Measurements from ENCODE around the gene PPP6R2. TPM values are rescaled to one million over a fixed set of nuclear protein-coding genes. Genes with fewer than 3 reads are reported as not detected.
A peak's percentile ranks its signal among the peaks of the same experiment; 100 is the strongest.
"Not testable (repeated sequence)": the region's sequence is repeated elsewhere in the genome, so short reads cannot be mapped to it uniquely, and the experiment has no call there.

The PPP6R2 gene
- total RNA-seq, 4 donors from 2014 or later = 32.0 to 56.3 (median 50.9) TPM

- intact Hi-C loops (cut with DNase I; ENCODE audit: low total_unique reads) = loop anchor here (10.0 kb wide), 1 partner anchor 51 kb away; the partner anchor contains the start of gene MAPK11
- WGBS, 2 donors = 78 to 89% methylated on average over 12 to 19 of the region's 19 CpGs
- no peak overlapping the region for H3K4me3 ChIP-seq (ENCODE audit: low read depth, poor library complexity, severe bottlenecking)
- DNase-seq (ENCODE audit: low spot score in 2 of 2) = no peak
- TF ChIP-seq, protein P1, sequence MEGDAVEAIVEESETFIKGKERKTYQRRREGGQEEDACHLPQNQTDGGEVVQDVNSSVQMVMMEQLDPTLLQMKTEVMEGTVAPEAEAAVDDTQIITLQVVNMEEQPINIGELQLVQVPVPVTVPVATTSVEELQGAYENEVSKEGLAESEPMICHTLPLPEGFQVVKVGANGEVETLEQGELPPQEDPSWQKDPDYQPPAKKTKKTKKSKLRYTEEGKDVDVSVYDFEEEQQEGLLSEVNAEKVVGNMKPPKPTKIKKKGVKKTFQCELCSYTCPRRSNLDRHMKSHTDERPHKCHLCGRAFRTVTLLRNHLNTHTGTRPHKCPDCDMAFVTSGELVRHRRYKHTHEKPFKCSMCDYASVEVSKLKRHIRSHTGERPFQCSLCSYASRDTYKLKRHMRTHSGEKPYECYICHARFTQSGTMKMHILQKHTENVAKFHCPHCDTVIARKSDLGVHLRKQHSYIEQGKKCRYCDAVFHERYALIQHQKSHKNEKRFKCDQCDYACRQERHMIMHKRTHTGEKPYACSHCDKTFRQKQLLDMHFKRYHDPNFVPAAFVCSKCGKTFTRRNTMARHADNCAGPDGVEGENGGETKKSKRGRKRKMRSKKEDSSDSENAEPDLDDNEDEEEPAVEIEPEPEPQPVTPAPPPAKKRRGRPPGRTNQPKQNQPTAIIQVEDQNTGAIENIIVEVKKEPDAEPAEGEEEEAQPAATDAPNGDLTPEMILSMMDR (IDR thresholded peaks at IDR 0.05) = no peak
- TF ChIP-seq POLR2A (IDR thresholded peaks at IDR 0.05) = no peak
These were observed 17.5 kb upstream of the PPP6R2 start for GRCh38 chr22:50325444-50326224.

DNA sequence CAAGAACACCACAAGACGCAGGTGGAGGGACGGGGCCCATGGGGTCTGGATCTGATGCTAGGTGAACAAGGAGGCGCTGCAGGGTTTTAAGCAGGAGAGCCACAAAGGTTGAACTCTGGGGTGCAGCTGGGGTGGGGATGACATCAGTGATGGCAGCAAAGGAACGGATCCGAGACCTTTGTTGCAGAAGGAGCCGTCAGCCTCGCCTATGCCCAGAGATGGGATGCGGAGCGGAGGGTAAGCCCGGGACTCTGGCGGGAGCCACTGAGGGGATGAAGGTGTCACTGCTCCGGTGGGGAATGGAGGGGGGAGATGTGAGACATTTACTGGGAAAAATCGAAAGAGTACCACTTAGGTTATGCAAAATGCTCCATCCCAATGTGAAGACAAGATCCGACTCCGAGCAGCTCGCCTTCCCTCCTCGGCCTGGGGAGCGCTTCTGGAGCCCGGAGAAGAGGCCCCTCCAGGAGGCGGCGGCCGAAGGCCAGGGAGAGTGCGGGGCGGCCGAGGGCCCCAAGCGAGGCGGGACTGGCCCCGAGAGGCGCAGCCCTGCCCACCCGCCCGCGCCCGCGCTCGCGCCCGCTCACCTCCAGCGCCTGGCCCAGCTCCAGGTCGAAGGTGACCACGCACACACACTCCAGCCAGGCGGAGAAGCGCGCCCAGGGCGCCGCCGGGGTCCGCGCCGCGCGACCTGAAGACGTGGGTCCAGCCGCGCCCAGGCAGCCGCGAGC lies 16.7 kb upstream of the PPP6R2 start:
- H3K4me3 ChIP-seq (ENCODE audit: low read depth, poor library complexity, severe bottlenecking) = peak overlapping the region; percentile 53
- intact Hi-C loops (cut with DNase I; ENCODE audit: low total_unique reads) = loop anchor here (10.0 kb wide), 1 partner anchor 52 kb away; the partner anchor contains the start of gene MAPK11
- no peak for DNase-seq (ENCODE audit: low spot score in 2 of 2)
- 22 to 28% methylated on average over 25 to 34 of the region's 56 CpGs for WGBS, 2 donors
- TF ChIP-seq, protein P1 (IDR thresholded peaks at IDR 0.05) = no peak
- no peak for TF ChIP-seq POLR2A (IDR thresholded peaks at IDR 0.05)

DNA sequence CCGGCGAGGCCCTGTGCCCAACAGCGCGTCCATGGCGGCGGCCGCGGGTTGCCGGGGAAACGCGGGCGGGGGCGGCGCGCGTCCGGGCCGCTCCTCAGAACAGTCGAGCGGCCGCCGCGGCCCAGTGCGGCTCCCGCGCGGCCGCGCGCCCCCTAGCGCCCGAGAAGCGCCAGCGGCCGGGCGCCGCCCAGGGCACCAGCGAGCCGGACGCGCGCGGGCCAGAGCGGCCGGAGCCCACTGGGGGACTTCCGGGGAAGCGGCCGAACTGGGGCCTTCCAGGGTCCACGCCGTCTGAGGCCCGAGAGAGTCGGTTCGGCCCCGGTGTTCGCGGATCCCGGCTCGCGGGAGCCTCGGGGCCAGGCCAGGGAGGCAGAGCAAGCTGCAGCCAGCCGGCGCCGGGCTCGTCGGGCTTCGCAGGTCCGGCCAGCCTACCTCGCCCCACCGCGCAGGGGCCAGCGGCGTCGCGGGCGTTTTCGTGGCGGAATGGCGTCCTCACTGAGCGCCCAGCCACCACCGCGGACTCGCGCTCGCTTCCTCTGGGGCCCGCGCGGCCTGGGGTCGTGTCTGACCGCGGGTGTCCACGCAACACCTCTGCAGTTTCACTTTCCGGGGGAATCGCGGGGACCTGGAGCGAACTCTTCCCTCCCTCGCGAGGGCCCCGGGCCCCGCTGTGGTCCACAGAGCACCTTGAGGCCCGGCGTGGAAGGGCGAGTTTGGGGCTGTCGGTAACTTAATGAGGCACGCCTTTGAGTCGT lies 16.0 kb upstream of the PPP6R2 start, which contains the start of gene DENND6B:
DENND6B (minus strand) TSS at position 57 of the 755 bp plus-strand sequence; CDS start at position 33, 24 bp downstream.
- DNase-seq (ENCODE audit: low spot score in 2 of 2) = peak in 1 of 2 donors; percentile 94
- WGBS, 2 donors = 1 to 4% methylated on average over 7 to 29 of the region's 105 CpGs
- peak within 1 kb of the TSS; percentile 56 for H3K4me3 ChIP-seq (ENCODE audit: low read depth, poor library complexity, severe bottlenecking)
- no peak for TF ChIP-seq POLR2A (IDR thresholded peaks at IDR 0.05)
- intact Hi-C loops (cut with DNase I; ENCODE audit: low total_unique reads) = loop anchor here (10.0 kb wide), 1 partner anchor 52 kb away; the partner anchor contains the start of gene MAPK11

DNA sequence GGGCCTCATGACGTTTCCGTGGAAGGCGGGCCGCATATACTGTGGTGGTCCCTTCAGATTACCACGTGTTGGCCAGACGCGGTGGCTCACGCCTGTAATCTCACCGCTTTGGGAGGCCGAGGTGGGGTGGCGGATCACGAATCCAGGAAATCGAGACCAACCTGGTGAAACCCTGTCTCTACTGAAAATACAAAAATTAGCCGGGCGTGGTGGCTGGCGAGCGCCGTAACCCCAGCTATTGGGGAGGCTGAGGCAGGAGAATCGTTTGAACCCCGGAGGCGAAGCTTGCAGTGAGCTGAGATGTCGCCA lies 15.5 kb upstream of the PPP6R2 start:
- no peak for TF ChIP-seq POLR2A (IDR thresholded peaks at IDR 0.05)
- TF ChIP-seq, protein P1 (IDR thresholded peaks at IDR 0.05) = no peak
- intact Hi-C loops (cut with DNase I; ENCODE audit: low total_unique reads) = loop anchor here (10.0 kb wide), 1 partner anchor 53 kb away; the partner anchor contains the start of gene MAPK11
- 56 to 61% methylated on average over 22 of the region's 22 CpGs for WGBS, 2 donors
- peak overlapping the region; percentile 56 for H3K4me3 ChIP-seq (ENCODE audit: low read depth, poor library complexity, severe bottlenecking)
- DNase-seq (ENCODE audit: low spot score in 2 of 2) = no peak

- no peak for DNase-seq (ENCODE audit: low spot score in 2 of 2)
- intact Hi-C loops (cut with DNase I; ENCODE audit: low total_unique reads) = loop anchor here (10.0 kb wide), 1 partner anchor 54 kb away; the partner anchor contains the start of gene MAPK11
- H3K4me3 ChIP-seq (ENCODE audit: low read depth, poor library complexity, severe bottlenecking) = no peak overlapping the region
- no peak for TF ChIP-seq POLR2A (IDR thresholded peaks at IDR 0.05)
- TF ChIP-seq, protein P1 (IDR thresholded peaks at IDR 0.05) = no peak
- WGBS, 2 donors = 92 to 93% methylated on average over 6 of the region's 6 CpGs
These were observed 13.9 kb upstream of the PPP6R2 start for GRCh38 chr22:50329236-50329635.

DNA sequence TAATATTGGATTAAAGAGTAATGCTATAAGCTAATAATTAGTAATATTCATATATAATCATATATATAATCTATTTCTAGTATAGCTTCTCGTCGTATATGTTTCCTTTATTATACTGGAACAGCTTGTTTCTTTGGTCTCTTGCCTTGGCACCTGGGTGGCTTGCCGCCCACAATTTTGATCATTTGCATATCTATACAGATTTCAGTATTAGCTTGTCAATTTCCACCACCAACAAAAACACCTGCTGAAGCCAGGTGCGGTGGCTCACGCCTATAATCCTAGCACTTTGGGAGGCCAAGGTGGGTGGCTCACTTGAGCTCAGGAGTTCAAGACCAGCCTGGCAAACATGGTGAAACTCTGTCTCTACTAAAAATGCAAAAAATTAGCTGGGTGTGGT lies 8.7 kb upstream of the PPP6R2 start:
- 58 to 61% methylated on average over 5 of the region's 5 CpGs for WGBS, 2 donors
- DNase-seq (ENCODE audit: low spot score in 2 of 2); intact Hi-C loops (cut with DNase I; ENCODE audit: low total_unique reads); H3K4me3 ChIP-seq (ENCODE audit: low read depth, poor library complexity, severe bottlenecking): not testable (repeated sequence)
